ENCODE results near the gene PCNT. TPM values are rescaled to one million over a fixed set of nuclear protein-coding genes. Genes with fewer than 3 reads are reported as not detected.

The PCNT gene
- total RNA-seq, 1 experiment from 2014 or later = 39.6 TPM

- H3K4me3 Mint-ChIP-seq = no peak overlapping the region
- no peak overlapping the region for H2BK12ac ChIP-seq (ENCODE audit: insufficient read length, low read depth, low read length)
- no peak overlapping the region for H3K14ac ChIP-seq (ENCODE audit: insufficient read depth, low read length)
- no peak overlapping the region for H2AFZ ChIP-seq (ENCODE audit: low read length)
- H3K18ac ChIP-seq (ENCODE audit: insufficient read length, low read depth, low read length) = no peak overlapping the region
- no peaks in the 10 kb centered on the region; a peak in 1 of 5 replicates for H3K9me3 Mint-ChIP-seq
- no peaks in the 10 kb centered on the region for H3K79me1 ChIP-seq (ENCODE audit: insufficient read depth, low read depth, low read length, poor library complexity, severe bottlenecking)
- no peaks in the 10 kb centered on the region for H3K27me3 ChIP-seq (ENCODE audit: insufficient read depth, low read length)
- no peak for TF ChIP-seq CTCF (conservative IDR thresholded peaks at IDR 0.05)
- no peak overlapping the region for H3K23ac ChIP-seq (ENCODE audit: insufficient read length, low read depth, low read length)
- no peak overlapping the region for H4K8ac ChIP-seq (replicated peaks; ENCODE audit: insufficient read length, low read depth, low read length)
- H3K79me2 ChIP-seq (ENCODE audit: insufficient read depth, low read length) = peaks cover 7% of the 10 kb centered on the region; the same call in 1 of the 2 replicates
- H4K5ac ChIP-seq (ENCODE audit: insufficient read length, low read depth, low read length) = no peak overlapping the region
- peaks cover 14 to 22% (median 17%) of the 10 kb centered on the region in 3 experiments; a peak in 6 of 7 replicates for H3K36me3 Mint-ChIP-seq (ENCODE audit: insufficient read depth in 1 of 3, low read depth in 3 of 3)
- no peak overlapping the region for H3K56ac ChIP-seq (ENCODE audit: insufficient read length, low read depth, low read length)
- no peak overlapping the region for H2BK120ac ChIP-seq (ENCODE audit: low read depth, low read length, poor library complexity, severe bottlenecking)
- no peaks in the 10 kb centered on the region for H3K23me2 ChIP-seq (ENCODE audit: insufficient read length, low read depth, low read length, poor library complexity, severe bottlenecking)
- H2AK5ac ChIP-seq (ENCODE audit: insufficient read length, low read length) = no peak overlapping the region
- H2BK15ac ChIP-seq (ENCODE audit: low read depth, low read length) = no peak overlapping the region
- H3K27me3 Mint-ChIP-seq (ENCODE audit: low read depth) = no peaks in the 10 kb centered on the region
- no CpG with 5 or more reads among the region's 10 CpGs for WGBS (ENCODE audit: extremely low coverage, insufficient read length, low lambda C conversion rate)
- no peak overlapping the region for H3T11ph ChIP-seq (ENCODE audit: low read length)
- no peak overlapping the region for H3K27ac ChIP-seq (ENCODE audit: insufficient read length, low read depth, low read length)
- H3K9me3 ChIP-seq (ENCODE audit: control insufficient read depth, low read depth, low read length) = no peaks in the 10 kb centered on the region
- H3K4me1 Mint-ChIP-seq = peaks cover 13 to 24% of the 10 kb centered on the region in 2 experiments
- DNase-seq = no peak
- H4K20me1 ChIP-seq (ENCODE audit: control insufficient read depth, insufficient read depth, insufficient read length) = peaks cover 5% of the 10 kb centered on the region
- peak overlapping the region; percentile 36 to 66 (median 55); a peak in 2 of 7 replicates for H3K27ac Mint-ChIP-seq
- H3K4ac ChIP-seq (ENCODE audit: low read depth, low read length) = no peak overlapping the region
- H3K4me2 ChIP-seq (ENCODE audit: insufficient read depth, insufficient read length, low read length) = no peak overlapping the region
- H2BK5ac ChIP-seq (ENCODE audit: insufficient read length, low read length) = no peak overlapping the region
- H4K91ac ChIP-seq (ENCODE audit: insufficient read length, low read depth, low read length) = no peak overlapping the region
- no peak overlapping the region for H3K9ac ChIP-seq (ENCODE audit: extremely low read depth, insufficient read length, low read length)
- H3K4me1 ChIP-seq (ENCODE audit: insufficient read depth, low read length) = peaks cover under 1% of the 10 kb centered on the region; the same call in 1 of the 2 replicates
- H2BK20ac ChIP-seq (ENCODE audit: low read depth, low read length, poor library complexity, severe bottlenecking) = no peak overlapping the region
Observed at GRCh38 chr21:46376231-46376628, 52.3 kb downstream of the PCNT start.

Data from H9 (cell line).